ENCODE data around the gene SKOR2.
A peak's percentile ranks its signal among the peaks of the same experiment; 100 is the strongest.

Gene SKOR2

GRCh38 chr18:47260120-47260923, 8.9 kb upstream of the SKOR2 start:
- DNase-seq (ENCODE audit: low spot score), result peak; percentile 89

GRCh38 chr18:47254341-47254939, 3.0 kb upstream of the SKOR2 start:
- DNase-seq (ENCODE audit: low spot score), result peak; percentile 91

- no peak for DNase-seq (ENCODE audit: low spot score)
Observed at GRCh38 chr18:47253101-47253654, 1.7 kb upstream of the SKOR2 start.

- peak; percentile 53 for DNase-seq (ENCODE audit: low spot score)
Observed at GRCh38 chr18:47250391-47251046, 941 bp downstream of the SKOR2 start.

- DNase-seq (ENCODE audit: low spot score), result no peak
Observed at GRCh38 chr18:47249314-47249981, 2.0 kb downstream of the SKOR2 start.

GRCh38 chr18:47248604-47249313, 2.7 kb downstream of the SKOR2 start:
- DNase-seq (ENCODE audit: low spot score), result peak; percentile 52

GRCh38 chr18:47248115-47248603, 3.3 kb downstream of the SKOR2 start:
- DNase-seq (ENCODE audit: low spot score), result peak; percentile 56

- peak; percentile 72 for DNase-seq (ENCODE audit: low spot score)
Observed at GRCh38 chr18:47247416-47248114, 3.9 kb downstream of the SKOR2 start.

GRCh38 chr18:47247036-47247415, 4.4 kb downstream of the SKOR2 start:
- DNase-seq (ENCODE audit: low spot score), result no peak

- DNase-seq (ENCODE audit: low spot score), result no peak
Observed at GRCh38 chr18:47246027-47246971, 5.2 kb downstream of the SKOR2 start.

GRCh38 chr18:47244086-47244485, 7.4 kb downstream of the SKOR2 start:
- no peak for DNase-seq (ENCODE audit: low spot score)

GRCh38 chr18:47235096-47235495, 16.4 kb downstream of the SKOR2 start:
- no peak for DNase-seq (ENCODE audit: low spot score)

- DNase-seq (ENCODE audit: low spot score), result no peak
Observed at GRCh38 chr18:47226660-47227059, 24.8 kb downstream of the SKOR2 start.

- DNase-seq (ENCODE audit: low spot score), result no peak
Observed at GRCh38 chr18:47215554-47216138, 35.8 kb downstream of the SKOR2 start.

- no peak for DNase-seq (ENCODE audit: low spot score)
Observed at GRCh38 chr18:47209171-47209570, 42.3 kb downstream of the SKOR2 start.

GRCh38 chr18:47206945-47207637, 44.4 kb downstream of the SKOR2 start:
- no peak for DNase-seq (ENCODE audit: low spot score)

GRCh38 chr18:47204908-47205522, 46.4 kb downstream of the SKOR2 start:
- DNase-seq (ENCODE audit: low spot score), result peak; percentile 55

Measured in ecto neural progenitor cell (in vitro differentiated cells).